Measurements from ENCODE around the gene TNIP1. TPM values are rescaled to one million over a fixed set of nuclear protein-coding genes. Genes with fewer than 3 reads are reported as not detected.

The TNIP1 gene
- polyA plus RNA-seq, 1 of the 3 experiments (the other 2 are of a cell fraction), result 46.2 TPM

DNA sequence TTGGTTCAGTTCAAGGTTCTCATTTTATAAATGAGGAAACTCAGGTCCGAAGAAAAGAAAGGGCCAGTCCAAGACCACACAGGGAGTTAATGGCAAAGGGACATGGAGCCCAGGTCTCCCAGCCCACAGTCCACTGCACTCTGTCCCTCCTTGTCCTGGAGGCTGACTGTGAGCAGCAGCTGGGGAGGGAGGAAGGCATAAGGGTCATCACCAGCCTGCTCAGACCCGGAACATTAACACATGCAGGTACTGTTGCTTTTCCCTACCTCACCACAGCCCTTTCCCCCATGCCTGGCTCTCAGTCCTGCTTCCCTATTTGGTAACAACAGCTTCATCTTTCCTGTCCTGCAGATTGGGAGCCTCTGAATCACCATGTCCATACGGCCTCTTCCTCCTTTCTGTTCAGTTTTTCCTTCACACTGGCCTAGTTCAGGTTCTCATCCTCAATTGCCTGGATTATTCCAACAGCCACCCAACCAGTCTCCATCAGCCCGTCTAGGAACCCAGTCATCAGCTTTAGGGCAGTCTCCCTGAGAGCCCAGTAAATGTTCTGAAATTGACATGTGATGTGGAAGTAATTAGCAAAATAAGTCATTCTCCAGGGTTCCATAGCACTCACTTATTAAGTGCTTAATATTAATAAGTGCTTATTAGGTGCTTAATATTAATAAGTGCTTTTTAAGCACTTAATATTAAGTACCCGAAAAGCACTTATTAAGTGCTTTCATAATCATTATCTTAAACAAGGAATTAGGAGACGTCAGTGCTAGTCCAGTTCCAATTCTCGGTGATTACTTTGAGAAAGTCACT, 56.2 kb downstream of the TNIP1 start (continued):
- TF ChIP-seq ELF1 (IDR thresholded peaks at IDR 0.05), result no peak

DNA sequence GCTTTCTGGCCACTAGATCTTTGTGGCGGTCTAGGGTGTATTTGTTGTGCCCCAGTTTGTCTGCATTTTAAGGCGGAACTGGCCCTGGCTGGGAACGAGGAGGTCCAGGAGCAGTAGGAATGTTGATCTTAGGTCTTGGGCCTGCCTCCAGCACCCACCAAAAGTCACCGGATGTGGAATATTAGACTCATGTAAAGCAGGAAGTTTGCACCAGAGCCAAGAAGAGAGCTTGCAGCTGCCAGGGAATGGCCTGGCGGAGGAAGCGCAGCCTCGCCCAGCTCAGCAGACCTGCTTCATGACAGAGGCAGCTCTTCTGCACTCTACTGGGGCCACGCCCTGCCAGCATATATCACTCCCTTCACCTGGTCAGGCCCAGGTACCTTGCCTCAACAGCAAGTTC, 57.2 kb downstream of the TNIP1 start:
- Histone ChIP-seq H4K20me1 (ENCODE audit: insufficient read depth) (no peaks in the 10 kb centered on the region), H3K4me3 (ENCODE audit: low read depth in 2 of 2, low read length in 1 of 2) (no peak overlapping the region), H3K4me1 (ENCODE audit: control insufficient read depth in 1 of 2, insufficient read depth in 2 of 2, low read depth in 1 of 2, low read length in 1 of 2) (peaks cover 0 to 8% of the 10 kb centered on the region in 2 experiments; a peak in 1 of 4 replicates), H3K9me2 (no peaks in the 10 kb centered on the region), H3F3A (replicated peaks; ENCODE audit: insufficient read depth) (no peaks in the 10 kb centered on the region), H2AFZ (ENCODE audit: low read depth) (no peak overlapping the region), H3K9ac (no peak overlapping the region), H3K4me2 (no peak overlapping the region), H3K79me2 (ENCODE audit: insufficient read depth) (no peaks in the 10 kb centered on the region), H3K27me3 (ENCODE audit: insufficient read depth) (no peaks in the 10 kb centered on the region), H3K36me3 (replicated peaks in 1 of 2; ENCODE audit: control insufficient read depth in 1 of 2, insufficient read depth in 2 of 2, low read length in 1 of 2) (peaks cover 0 to 3% of the 10 kb centered on the region in 2 experiments), H3K9me3 (no peaks in the 10 kb centered on the region), H3K27ac (ENCODE audit: low read depth in 2 of 2, low read length in 1 of 2) (no peak overlapping the region)
- no peak for TF ChIP-seq TEAD4 (IDR thresholded peaks at IDR 0.05; ENCODE audit: borderline replicate concordance, insufficient read depth)
- WGBS (ENCODE audit: low lambda C conversion rate), result 89% methylated on average over 4 of the region's 8 CpGs
- DNase-seq, result no peak
- ChIA-PET POLR2A (no interaction called here), CTCF (interaction anchor here (0.7 to 0.9 kb wide), 2 partner anchors 22 to 29 kb away, joined by 3 to 4 read pairs; no protein-coding TSS in a partner anchor)

DNA sequence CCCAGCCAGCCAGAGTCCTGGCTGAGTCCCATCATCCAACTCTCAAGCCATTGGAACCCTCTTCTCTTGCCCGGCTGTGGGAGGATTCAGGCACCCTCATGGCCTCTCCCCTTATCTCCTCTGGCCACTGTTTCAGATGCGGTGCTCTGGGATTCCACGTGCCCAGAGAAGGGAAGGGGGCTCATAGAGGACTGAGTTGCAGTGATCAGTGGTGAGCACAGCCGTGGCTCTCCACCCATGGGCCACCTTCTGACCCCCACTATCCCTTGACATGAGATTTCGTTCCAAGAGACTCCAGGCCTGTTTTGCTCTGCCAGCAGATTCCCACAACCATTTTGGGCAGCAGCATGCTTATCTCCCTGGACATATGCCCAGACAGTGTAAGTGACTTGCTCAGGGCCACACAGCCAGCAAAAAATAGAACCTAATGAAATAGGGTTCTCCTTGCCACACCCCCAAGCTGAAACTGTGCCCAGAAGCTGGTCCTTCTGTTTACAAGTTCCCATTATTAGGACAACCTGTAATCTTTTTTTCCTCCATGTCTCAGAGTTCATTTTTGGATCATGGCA, 57.7 kb downstream of the TNIP1 start:
- H3K27ac ChIP-seq (ENCODE audit: low read depth in 2 of 2, low read length in 1 of 2), result no peak overlapping the region
- H3K9me2 ChIP-seq, result no peaks in the 10 kb centered on the region
- H3K9me3 ChIP-seq, result no peaks in the 10 kb centered on the region
- no peaks in the 10 kb centered on the region for H4K20me1 ChIP-seq (ENCODE audit: insufficient read depth)
- no peak overlapping the region for H2AFZ ChIP-seq (ENCODE audit: low read depth)
- WGBS (ENCODE audit: low lambda C conversion rate), result 83% methylated on average over 5 of the region's 5 CpGs
- no peak overlapping the region for H3K9ac ChIP-seq
- H3K36me3 ChIP-seq (replicated peaks in 1 of 2; ENCODE audit: control insufficient read depth in 1 of 2, insufficient read depth in 2 of 2, low read length in 1 of 2), result no peaks in the 10 kb centered on the region
- no peak overlapping the region for H3K4me2 ChIP-seq
- CTCF ChIA-PET, result interaction anchor here (0.7 to 1.4 kb wide), 3 partner anchors 21 to 92 kb away, joined by 3 to 4 read pairs (median 4); no protein-coding TSS in a partner anchor
- H3K27me3 ChIP-seq (ENCODE audit: insufficient read depth), result no peaks in the 10 kb centered on the region
- H3K4me3 ChIP-seq (ENCODE audit: low read depth in 2 of 2, low read length in 1 of 2), result no peak overlapping the region
- POLR2A ChIA-PET, result no interaction called here
- H3K4me1 ChIP-seq (ENCODE audit: control insufficient read depth in 1 of 2, insufficient read depth in 2 of 2, low read depth in 1 of 2, low read length in 1 of 2), result peaks cover 0 to 8% of the 10 kb centered on the region in 2 experiments; a peak in 1 of 4 replicates
- no peak for DNase-seq
- H3F3A ChIP-seq (replicated peaks; ENCODE audit: insufficient read depth), result no peaks in the 10 kb centered on the region
- H3K79me2 ChIP-seq (ENCODE audit: insufficient read depth), result no peaks in the 10 kb centered on the region
- TF ChIP-seq YY1 (IDR thresholded peaks at IDR 0.05; ENCODE audit: low read depth), result no peak
- TF ChIP-seq EZH2phosphoT487 (IDR thresholded peaks at IDR 0.05; ENCODE audit: borderline replicate concordance, low read depth), result no peak
- TF ChIP-seq TAF1 (IDR thresholded peaks at IDR 0.05; ENCODE audit: borderline replicate concordance, low read depth, low read length), result no peak
- no peak for TF ChIP-seq TEAD4 (IDR thresholded peaks at IDR 0.05; ENCODE audit: borderline replicate concordance, insufficient read depth)
- no peak for TF ChIP-seq SMC3 (IDR thresholded peaks at IDR 0.05; ENCODE audit: low read depth, low read length)
- TF ChIP-seq MEF2A (IDR thresholded peaks at IDR 0.05; ENCODE audit: borderline replicate concordance, low read depth), result no peak
- no peak for TF ChIP-seq ELF1 (IDR thresholded peaks at IDR 0.05)
- TF ChIP-seq NRF1 (IDR thresholded peaks at IDR 0.05; ENCODE audit: low read depth, low read length), result no peak
- TF ChIP-seq, protein P1, sequence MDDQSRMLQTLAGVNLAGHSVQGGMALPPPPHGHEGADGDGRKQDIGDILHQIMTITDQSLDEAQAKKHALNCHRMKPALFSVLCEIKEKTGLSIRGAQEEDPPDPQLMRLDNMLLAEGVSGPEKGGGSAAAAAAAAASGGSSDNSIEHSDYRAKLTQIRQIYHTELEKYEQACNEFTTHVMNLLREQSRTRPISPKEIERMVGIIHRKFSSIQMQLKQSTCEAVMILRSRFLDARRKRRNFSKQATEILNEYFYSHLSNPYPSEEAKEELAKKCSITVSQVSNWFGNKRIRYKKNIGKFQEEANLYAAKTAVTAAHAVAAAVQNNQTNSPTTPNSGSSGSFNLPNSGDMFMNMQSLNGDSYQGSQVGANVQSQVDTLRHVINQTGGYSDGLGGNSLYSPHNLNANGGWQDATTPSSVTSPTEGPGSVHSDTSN (IDR thresholded peaks at IDR 0.05), result no peak
- no peak for TF ChIP-seq JUND (IDR thresholded peaks at IDR 0.05)
- TF ChIP-seq, protein P2, sequence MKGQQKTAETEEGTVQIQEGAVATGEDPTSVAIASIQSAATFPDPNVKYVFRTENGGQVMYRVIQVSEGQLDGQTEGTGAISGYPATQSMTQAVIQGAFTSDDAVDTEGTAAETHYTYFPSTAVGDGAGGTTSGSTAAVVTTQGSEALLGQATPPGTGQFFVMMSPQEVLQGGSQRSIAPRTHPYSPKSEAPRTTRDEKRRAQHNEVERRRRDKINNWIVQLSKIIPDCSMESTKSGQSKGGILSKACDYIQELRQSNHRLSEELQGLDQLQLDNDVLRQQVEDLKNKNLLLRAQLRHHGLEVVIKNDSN (IDR thresholded peaks at IDR 0.05; ENCODE audit: borderline replicate concordance, low read depth), result no peak
- no peak for TF ChIP-seq NFIC (IDR thresholded peaks at IDR 0.05; ENCODE audit: borderline replicate concordance)
- TF ChIP-seq POLR2AphosphoS5 (IDR thresholded peaks at IDR 0.05; ENCODE audit: low read depth, low read length), result no peak
- TF ChIP-seq, protein P3, sequence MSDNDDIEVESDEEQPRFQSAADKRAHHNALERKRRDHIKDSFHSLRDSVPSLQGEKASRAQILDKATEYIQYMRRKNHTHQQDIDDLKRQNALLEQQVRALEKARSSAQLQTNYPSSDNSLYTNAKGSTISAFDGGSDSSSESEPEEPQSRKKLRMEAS (IDR thresholded peaks at IDR 0.05; ENCODE audit: low read depth), result no peak
- TF ChIP-seq, protein P4, sequence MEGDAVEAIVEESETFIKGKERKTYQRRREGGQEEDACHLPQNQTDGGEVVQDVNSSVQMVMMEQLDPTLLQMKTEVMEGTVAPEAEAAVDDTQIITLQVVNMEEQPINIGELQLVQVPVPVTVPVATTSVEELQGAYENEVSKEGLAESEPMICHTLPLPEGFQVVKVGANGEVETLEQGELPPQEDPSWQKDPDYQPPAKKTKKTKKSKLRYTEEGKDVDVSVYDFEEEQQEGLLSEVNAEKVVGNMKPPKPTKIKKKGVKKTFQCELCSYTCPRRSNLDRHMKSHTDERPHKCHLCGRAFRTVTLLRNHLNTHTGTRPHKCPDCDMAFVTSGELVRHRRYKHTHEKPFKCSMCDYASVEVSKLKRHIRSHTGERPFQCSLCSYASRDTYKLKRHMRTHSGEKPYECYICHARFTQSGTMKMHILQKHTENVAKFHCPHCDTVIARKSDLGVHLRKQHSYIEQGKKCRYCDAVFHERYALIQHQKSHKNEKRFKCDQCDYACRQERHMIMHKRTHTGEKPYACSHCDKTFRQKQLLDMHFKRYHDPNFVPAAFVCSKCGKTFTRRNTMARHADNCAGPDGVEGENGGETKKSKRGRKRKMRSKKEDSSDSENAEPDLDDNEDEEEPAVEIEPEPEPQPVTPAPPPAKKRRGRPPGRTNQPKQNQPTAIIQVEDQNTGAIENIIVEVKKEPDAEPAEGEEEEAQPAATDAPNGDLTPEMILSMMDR (IDR thresholded peaks at IDR 0.05), result no peak
- TF ChIP-seq RFX5 (IDR thresholded peaks at IDR 0.05; ENCODE audit: low read length), result no peak
- no peak for TF ChIP-seq MXI1 (IDR thresholded peaks at IDR 0.05; ENCODE audit: low read depth, low read length)
- TF ChIP-seq RXRA (IDR thresholded peaks at IDR 0.05; ENCODE audit: borderline replicate concordance, low read depth), result no peak

All from SK-N-SH (cell line).